ACC112 (cell line): ENCODE measurements around the gene PAQR6.

Source experiments
- H2AFZ ChIP-seq: fragments of 200-600 bp; sonication (generic); one replicate; pipeline ENCODE4 v1.6.0; 2017; ENCODE audit warnings: antibody characterized with exemption, low read length; ENCODE audit not compliant: unreplicated experiment
- H3K27ac ChIP-seq: fragments of 200-600 bp; sonication (generic); 2 replicates; pipeline ENCODE4 v1.5.1; 2014; ENCODE audit warnings: low read depth, mild to moderate bottlenecking, antibody characterized with exemption, low read length, moderate library complexity
- H3K27me3 ChIP-seq: fragments of 200-600 bp; sonication (generic); 2 replicates; pipeline ENCODE4 v1.6.1; 2014; ENCODE audit warnings: mild to moderate bottlenecking, antibody characterized with exemption, low read length, moderate library complexity, mixed read lengths; ENCODE audit not compliant: insufficient read depth
- H3K36me3 ChIP-seq: fragments of 200-600 bp; sonication (generic); 2 replicates; pipeline ENCODE4 v1.6.1; 2016; ENCODE audit warnings: mild to moderate bottlenecking, antibody characterized with exemption, low read length, moderate library complexity, mixed read lengths; ENCODE audit not compliant: insufficient read depth
- H3K4me1 ChIP-seq: fragments of 200-600 bp; sonication (generic); one replicate; pipeline ENCODE4 v1.6.1; 2016; ENCODE audit warnings: low read length, mixed read lengths; ENCODE audit not compliant: insufficient read depth, unreplicated experiment, control insufficient read depth
- H3K4me3 ChIP-seq: fragments of 200-600 bp; sonication (generic); 2 replicates; pipeline ENCODE4 v1.5.1; 2014; ENCODE audit warnings: mild to moderate bottlenecking, low read depth, low read length
- H3K79me2 ChIP-seq: fragments of 200-600 bp; sonication (generic); one replicate; pipeline ENCODE4 v1.6.0; 2016; ENCODE audit warnings: low read length; ENCODE audit not compliant: control insufficient read depth, unreplicated experiment, insufficient read depth

Gene PAQR6

DNA sequence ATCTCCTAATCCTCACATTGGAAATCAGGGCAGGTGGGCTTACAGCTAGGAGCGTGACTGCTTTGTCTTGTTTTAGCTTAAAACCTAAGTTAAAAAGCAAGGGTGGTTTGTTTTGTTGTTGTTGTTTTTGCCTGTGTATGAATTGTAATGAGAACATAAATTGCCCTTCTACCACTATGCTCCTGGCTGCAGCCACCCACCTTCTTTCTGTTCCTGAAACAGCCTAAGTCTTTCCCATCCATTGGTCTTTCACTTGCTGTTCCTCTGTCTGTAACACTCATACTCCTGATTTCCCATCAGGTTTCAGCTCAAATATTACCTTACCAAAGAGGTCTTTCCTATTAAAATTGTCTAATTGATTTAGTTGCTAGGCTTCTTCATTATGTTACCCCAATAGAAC is 35.7 kb upstream of the PAQR6 start:
- H2AFZ ChIP-seq = peak overlapping the region; percentile 70

DNA sequence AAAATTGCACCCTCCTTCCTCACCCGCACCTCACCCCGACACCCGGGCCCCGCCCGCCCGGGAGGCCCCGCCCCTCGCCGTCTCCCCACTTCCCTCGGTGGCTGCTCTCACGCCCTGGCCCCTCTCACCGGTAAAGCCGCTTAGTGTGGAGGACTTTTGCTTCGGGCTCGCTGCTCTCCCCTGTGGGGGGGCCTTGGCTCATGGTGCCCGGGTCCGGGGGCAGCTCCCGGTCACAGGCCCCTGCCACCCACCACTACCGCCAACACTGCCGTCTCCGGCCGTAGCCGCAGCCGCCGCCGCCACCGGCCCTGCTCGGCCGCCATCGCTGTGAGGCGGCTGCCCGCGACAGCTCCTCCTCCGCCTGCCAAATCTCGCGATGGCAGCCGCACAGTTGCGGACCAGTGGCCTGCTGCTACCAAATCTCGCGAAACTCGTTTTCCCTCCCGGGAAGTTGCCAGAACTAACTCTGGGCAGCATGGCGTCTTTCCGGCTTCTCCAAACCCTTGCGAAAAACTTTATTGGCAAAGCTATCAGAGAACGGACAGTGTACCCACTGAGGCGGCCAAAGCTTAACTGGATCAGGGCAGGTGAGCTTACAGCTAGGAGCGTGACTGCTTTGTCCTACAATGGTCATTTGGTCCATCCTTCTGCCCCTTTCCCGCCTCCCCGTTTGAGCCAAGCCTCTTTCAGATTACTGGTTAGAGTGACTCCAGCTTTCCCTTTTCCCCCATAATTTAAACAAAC is 34.8 kb upstream of the PAQR6 start, which contains the start of gene SMG5:
SMG5 (minus strand) TSS at position 347 of the 744 bp plus-strand sequence; CDS start at position 202, 145 bp downstream.
- Histone ChIP-seq H2AFZ (peak within 1 kb of the TSS; percentile 70), H3K27ac (peak within 1 kb of the TSS; percentile 76), H3K4me3 (peak within 1 kb of the TSS; percentile 89), H3K36me3 (peaks cover 7% of the 10 kb centered on the region; the same call in 1 of the 2 replicates), H3K27me3 (no peaks in the 10 kb centered on the region), H3K4me1 (peaks cover 29% of the 10 kb centered on the region), H3K79me2 (peaks cover 52% of the 10 kb centered on the region)

More for the DNA sequence above, 35.7 kb upstream of the PAQR6 start:
- H3K36me3 ChIP-seq = peaks cover 2% of the 10 kb centered on the region
- H3K4me3 ChIP-seq = peak overlapping the region; percentile 89
- no peaks in the 10 kb centered on the region for H3K27me3 ChIP-seq
- peak overlapping the region; percentile 76; the same call in 1 of the 2 replicates for H3K27ac ChIP-seq
- peaks cover 29% of the 10 kb centered on the region for H3K4me1 ChIP-seq
- peaks cover 49% of the 10 kb centered on the region for H3K79me2 ChIP-seq

DNA sequence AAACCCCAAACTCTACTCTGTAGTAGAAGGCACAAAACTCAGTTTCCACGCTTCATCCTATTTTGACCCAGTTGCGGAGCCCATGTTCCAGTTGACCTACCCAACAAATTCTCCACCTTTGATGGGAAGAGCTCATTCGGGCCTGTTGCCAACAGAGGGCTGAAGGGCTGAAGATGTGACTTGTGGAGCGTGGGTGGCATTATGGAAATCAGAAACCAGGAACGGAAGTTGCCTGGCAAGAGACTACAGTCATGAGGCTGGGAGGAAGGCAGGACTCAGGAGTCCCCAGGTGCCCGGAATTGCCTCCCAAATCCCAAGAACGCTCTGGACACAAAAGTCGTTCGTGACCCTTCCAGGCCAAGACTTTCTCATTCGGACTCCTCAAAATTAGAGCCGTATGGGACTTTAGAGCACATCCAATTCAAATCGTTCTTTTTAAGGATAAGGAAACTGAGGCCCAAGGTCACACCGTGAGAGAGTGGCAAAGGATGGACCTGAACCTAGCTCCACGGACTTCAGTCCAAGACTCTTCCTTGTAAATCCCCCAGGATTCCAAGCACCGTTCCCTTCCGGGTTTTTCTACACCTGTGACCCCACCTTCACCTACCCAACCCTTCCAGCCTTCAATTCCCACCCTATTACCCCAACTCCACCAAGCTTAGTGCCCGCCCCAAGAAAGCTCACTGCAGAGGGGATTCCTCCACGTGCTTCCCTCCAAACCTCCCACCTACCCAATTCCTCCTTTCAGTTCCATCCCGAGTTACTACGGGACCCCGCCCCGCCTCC is 34.0 kb upstream of the PAQR6 start:
- peak overlapping the region; percentile 76 for H3K27ac ChIP-seq
- H3K27me3 ChIP-seq = no peaks in the 10 kb centered on the region
- no peak overlapping the region for H2AFZ ChIP-seq
- peaks cover 34% of the 10 kb centered on the region for H3K4me1 ChIP-seq
- peaks cover 8% of the 10 kb centered on the region; the same call in 1 of the 2 replicates for H3K36me3 ChIP-seq
- H3K4me3 ChIP-seq = peak overlapping the region; percentile 89
- H3K79me2 ChIP-seq = peaks cover 52% of the 10 kb centered on the region

DNA sequence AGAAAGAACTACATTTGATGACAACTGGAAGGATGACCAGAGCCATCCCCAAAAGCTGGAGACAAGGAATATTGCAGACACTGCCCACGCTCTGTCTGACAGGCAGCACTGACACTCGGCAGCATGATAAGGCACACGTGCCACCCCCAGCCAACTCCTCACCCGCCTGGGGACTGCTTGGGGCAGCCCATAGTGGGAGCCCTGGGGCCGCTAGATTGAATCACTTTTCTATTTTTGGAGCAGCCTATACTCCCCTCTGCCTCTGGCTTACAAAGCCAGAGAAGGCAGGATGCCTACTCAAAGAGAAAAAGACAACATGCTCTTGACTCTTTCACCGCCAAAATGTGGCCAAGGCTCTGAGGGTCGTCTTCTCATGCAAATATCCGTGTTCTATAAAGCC is 33.4 kb upstream of the PAQR6 start:
- no peak overlapping the region for H2AFZ ChIP-seq
- H3K27me3 ChIP-seq = no peaks in the 10 kb centered on the region
- peaks cover 52% of the 10 kb centered on the region for H3K79me2 ChIP-seq
- H3K4me3 ChIP-seq = peak overlapping the region; percentile 89
- peak overlapping the region; percentile 76 for H3K27ac ChIP-seq
- peaks cover 36% of the 10 kb centered on the region for H3K4me1 ChIP-seq
- peaks cover 8% of the 10 kb centered on the region; the same call in 1 of the 2 replicates for H3K36me3 ChIP-seq

DNA sequence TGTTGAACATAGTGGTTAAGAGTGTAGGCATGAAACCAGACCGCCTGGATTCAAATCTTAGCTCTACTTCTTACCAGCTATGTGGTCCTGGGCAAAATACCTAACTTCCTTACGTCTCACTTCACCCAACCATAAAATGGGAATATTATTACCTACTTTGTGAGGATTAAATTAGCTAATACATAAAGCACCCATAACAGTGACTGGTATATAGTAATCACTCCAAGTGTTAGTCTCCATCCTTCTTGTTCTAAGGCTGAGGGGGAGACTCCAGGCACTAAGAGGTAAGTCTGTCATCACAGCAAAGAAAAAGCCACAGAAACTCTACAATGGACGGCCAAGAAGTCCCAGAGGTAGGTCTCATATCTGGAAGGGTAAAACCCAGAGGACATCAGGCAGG is 32.0 kb upstream of the PAQR6 start:
- Histone ChIP-seq H2AFZ (no peak overlapping the region), H3K4me1 (peaks cover 33% of the 10 kb centered on the region), H3K27me3 (no peaks in the 10 kb centered on the region), H3K36me3 (peaks cover 15% of the 10 kb centered on the region; the same call in 1 of the 2 replicates), H3K79me2 (peaks cover 52% of the 10 kb centered on the region), H3K4me3 (no peak overlapping the region), H3K27ac (no peak overlapping the region)

DNA sequence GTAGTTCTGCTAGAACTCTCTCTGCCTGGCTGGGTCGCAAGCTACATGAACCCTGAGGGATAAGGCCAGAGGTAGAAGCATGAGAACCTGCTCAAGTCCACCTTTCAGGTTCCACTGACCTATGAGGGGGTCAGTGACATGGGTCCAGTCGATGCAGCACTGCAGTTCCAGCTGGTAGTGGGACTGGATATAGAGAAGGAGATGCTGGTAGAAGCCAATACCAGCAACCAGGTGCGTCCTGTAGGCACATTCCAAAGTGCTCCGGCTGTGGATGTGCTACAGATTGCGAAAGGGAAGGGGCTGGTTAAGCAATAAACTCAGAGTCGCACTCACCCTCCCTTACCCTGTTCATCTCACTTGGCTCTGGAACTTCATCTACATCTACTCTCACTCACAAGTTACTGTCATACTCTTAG is 29.1 kb upstream of the PAQR6 start:
- peak overlapping the region; percentile 23; the same call in 1 of the 2 replicates for H3K27ac ChIP-seq
- H3K4me1 ChIP-seq = peaks cover 18% of the 10 kb centered on the region
- no peak overlapping the region for H3K4me3 ChIP-seq
- H3K27me3 ChIP-seq = no peaks in the 10 kb centered on the region
- peaks cover 23% of the 10 kb centered on the region for H3K36me3 ChIP-seq
- no peak overlapping the region for H2AFZ ChIP-seq
- peaks cover 39% of the 10 kb centered on the region for H3K79me2 ChIP-seq

DNA sequence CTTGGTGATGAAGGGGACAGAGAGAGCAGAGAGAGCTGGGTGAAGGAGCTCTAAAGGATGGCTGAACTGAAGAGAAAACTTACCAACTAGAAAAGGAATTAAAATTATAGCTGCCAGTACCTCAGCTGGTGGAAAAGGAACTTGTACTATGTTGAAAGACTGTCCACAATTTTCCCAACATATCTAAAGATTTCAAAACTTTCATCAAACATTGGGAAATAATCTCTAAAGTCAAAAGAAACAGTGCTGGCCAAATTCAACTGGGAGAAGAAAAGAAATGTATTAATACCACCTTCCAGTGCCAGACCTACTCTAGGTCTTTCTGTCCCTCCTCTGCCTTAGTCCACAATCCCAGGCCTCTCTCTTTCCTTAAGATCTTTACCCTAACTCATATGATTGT is 28.7 kb upstream of the PAQR6 start:
- peaks cover 15% of the 10 kb centered on the region for H3K4me1 ChIP-seq
- no peaks in the 10 kb centered on the region for H3K27me3 ChIP-seq
- peaks cover 23% of the 10 kb centered on the region for H3K36me3 ChIP-seq
- peaks cover 34% of the 10 kb centered on the region for H3K79me2 ChIP-seq
- H3K4me3 ChIP-seq = no peak overlapping the region
- H3K27ac ChIP-seq = peak overlapping the region; percentile 23; the same call in 1 of the 2 replicates
- no peak overlapping the region for H2AFZ ChIP-seq

DNA sequence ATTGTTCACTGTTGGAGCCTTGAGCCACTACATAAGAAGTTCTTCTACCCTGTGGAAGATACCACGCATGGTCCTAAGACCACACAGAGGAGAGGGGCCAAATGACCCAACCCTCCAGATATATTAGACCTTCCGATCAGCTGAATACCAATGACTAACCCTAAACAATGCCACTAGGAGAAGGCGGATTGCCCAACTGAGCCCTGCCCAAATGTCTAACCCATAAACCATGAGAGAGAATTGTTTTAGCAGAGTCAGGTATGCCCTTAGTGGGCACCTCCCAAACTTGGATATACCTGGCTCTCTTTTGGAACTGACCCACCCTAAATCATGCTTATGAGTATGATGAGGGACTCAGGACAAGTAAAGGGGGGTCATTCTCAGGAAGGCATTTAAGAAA is 22.5 kb upstream of the PAQR6 start:
- Histone ChIP-seq H3K27me3 (no peaks in the 10 kb centered on the region), H3K27ac (no peak overlapping the region), H3K4me3 (no peak overlapping the region), H2AFZ (no peak overlapping the region), H3K79me2 (peaks cover 2% of the 10 kb centered on the region), H3K36me3 (peaks cover 29% of the 10 kb centered on the region), H3K4me1 (peaks cover 8% of the 10 kb centered on the region)

DNA sequence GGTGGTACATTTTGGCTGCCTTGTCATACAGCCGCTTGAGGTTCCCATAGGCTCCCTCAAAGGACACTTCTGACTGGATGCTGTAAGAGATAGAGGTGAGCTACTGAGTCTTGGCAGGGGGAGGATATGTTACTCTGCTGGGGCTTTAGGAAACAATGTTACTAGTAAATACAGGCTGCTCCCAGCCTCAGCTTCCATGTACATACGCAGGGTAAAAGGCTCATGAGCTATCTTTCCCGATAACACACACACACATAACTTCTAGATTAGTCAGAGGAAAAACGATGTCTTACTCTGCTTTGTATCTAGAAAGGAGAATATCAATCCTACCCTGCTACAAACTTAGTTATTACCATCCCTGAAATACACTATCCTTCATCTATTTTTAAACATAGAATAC is 20.5 kb upstream of the PAQR6 start:
- peaks cover 36% of the 10 kb centered on the region for H3K36me3 ChIP-seq
- no peaks in the 10 kb centered on the region for H3K27me3 ChIP-seq
- no peak overlapping the region for H2AFZ ChIP-seq
- no peak overlapping the region for H3K27ac ChIP-seq
- H3K4me1 ChIP-seq = peaks cover 12% of the 10 kb centered on the region
- H3K79me2 ChIP-seq = peaks cover 2% of the 10 kb centered on the region
- H3K4me3 ChIP-seq = no peak overlapping the region

DNA sequence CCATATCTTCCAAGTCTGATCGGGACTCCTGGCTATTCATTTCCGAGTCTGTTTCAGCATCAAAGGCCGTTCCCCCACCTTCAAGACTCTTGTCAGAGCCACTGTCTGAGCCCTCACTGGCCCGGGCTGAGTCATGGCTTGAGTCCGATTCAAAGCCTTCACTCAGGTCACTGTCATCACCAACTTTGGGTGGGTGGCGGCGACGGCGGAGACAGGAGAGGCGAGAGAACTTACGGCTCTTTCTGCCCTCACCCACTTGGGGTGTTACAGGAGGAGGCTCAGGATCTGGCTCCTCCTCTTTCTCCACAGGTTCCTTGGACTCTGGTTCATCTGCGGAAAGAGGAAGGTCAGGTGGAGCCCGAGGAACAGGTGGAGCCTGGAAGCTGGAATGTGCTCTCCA is 18.2 kb upstream of the PAQR6 start:
- Histone ChIP-seq H3K79me2 (peaks cover 1% of the 10 kb centered on the region), H3K4me1 (peaks cover 26% of the 10 kb centered on the region), H3K27ac (no peak overlapping the region), H2AFZ (no peak overlapping the region), H3K27me3 (no peaks in the 10 kb centered on the region), H3K4me3 (no peak overlapping the region), H3K36me3 (peaks cover 35% of the 10 kb centered on the region)
